ENCODE data around the gene HAUS6. TPM values are rescaled to one million over a fixed set of nuclear protein-coding genes. Genes with fewer than 3 reads are reported as not detected.

Gene HAUS6
- total and polyA plus RNA-seq, 2 of the 13 experiments (the other 11 are each of a cell fraction or from before 2014, with no cell fraction given) = 9.8 to 31.1 TPM

- TF ChIP-seq ZBTB4 (CRISPR knock-in tag; IDR thresholded peaks at IDR 0.05; ENCODE audit: borderline replicate concordance) (peak; percentile 81), BRD4 (CRISPR knock-in tag; IDR thresholded peaks at IDR 0.05) (peak; percentile 7; the same call in 1 of the 2 replicates), ZNF34 (CRISPR knock-in tag; IDR thresholded peaks at IDR 0.05; ENCODE audit: borderline replicate concordance) (no peak), FOXO4 (CRISPR knock-in tag; conservative IDR thresholded peaks at IDR 0.05) (0 out of 2 replicates have a peak, but pooled peaks have one; percentile 90), ZNF792 (CRISPR knock-in tag; IDR thresholded peaks at IDR 0.05) (peak; percentile 78), JDP2 (CRISPR knock-in tag; IDR thresholded peaks at IDR 0.05; ENCODE audit: borderline replicate concordance) (no peak), PLSCR1 (CRISPR knock-in tag; IDR thresholded peaks at IDR 0.05; ENCODE audit: borderline replicate concordance) (peak; percentile 93; the same call in 1 of the 2 replicates), TBX2 (CRISPR knock-in tag; IDR thresholded peaks at IDR 0.05; ENCODE audit: borderline replicate concordance) (peak; percentile 83), SNRNP70 (IDR thresholded peaks at IDR 0.05; ENCODE audit: low read depth, low read length) (no peak), ZNF556 (CRISPR knock-in tag; IDR thresholded peaks at IDR 0.05; ENCODE audit: borderline replicate concordance) (peak; percentile 97), ZNF142 (CRISPR knock-in tag; IDR thresholded peaks at IDR 0.05) (peak; percentile 82), ZNF563 (CRISPR knock-in tag; IDR thresholded peaks at IDR 0.05) (peak; percentile 85), SNAI1 (CRISPR knock-in tag; IDR thresholded peaks at IDR 0.05; ENCODE audit: borderline replicate concordance) (0 out of 2 replicates have a peak, but pooled peaks have one; percentile 92), NCOA2 (CRISPR knock-in tag; IDR thresholded peaks at IDR 0.05) (peak; percentile 63), GABPA (IDR thresholded peaks at IDR 0.05; ENCODE audit: low read depth, low read length) (peak; percentile 75), GABPA (CRISPR knock-in tag; IDR thresholded peaks at IDR 0.05; ENCODE audit: low read depth) (peak; percentile 92)
Observed at GRCh38 chr9:19048966-19049916, 53.5 kb downstream of the HAUS6 start, which contains the start of gene RRAGA (continued).

All from HepG2 (cell line).